ENCODE data around the gene PDIA6.
"Not testable (repeated sequence)": the region's sequence is repeated elsewhere in the genome, so short reads cannot be mapped to it uniquely, and the experiment has no call there.

Gene PDIA6

DNA sequence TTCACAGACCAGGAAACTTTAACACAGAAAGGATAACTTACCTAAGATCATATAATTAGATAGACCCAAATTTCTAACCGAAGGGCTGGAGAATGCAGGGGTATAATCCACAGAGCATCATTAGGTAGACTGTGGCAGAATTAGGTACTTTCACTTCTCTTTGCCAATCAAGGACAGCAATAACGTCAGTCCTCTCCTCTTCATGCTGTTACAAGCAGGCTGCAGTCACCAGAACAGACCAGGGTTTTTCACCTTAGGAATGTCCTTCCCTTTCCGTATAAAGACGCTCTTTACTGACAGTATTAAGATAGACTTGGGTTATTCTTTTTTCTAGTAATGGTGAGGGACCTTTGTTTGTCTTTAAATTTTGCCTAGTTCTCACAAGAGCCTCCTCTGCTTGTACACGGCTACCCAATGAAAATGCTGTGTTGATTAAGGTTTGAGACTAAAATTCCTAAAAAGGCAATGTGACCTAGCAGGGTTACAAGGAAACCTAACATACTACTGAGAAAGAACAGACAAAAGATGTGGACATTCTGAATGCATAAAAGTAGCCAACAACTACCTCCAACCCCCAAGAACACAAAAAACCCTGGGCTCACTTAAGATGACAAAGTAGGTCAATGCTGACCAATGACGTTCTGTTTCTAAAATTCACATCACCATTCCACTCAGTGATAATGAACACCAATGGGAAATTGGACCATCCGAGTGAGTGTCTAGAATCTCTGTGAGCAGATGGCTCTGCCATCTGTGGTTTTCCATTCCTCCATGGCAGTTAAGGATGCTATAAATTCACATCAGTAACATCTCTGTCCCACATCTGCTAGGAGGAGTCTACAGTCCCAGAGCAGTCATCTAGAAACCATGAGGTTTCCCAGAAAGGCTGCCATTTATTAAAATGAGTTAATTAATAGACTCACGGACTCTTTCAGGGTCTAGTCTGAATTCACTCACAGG is 2.1 kb downstream of the PDIA6 start:
- no peak for DNase-seq (ENCODE audit: low read depth)

DNA sequence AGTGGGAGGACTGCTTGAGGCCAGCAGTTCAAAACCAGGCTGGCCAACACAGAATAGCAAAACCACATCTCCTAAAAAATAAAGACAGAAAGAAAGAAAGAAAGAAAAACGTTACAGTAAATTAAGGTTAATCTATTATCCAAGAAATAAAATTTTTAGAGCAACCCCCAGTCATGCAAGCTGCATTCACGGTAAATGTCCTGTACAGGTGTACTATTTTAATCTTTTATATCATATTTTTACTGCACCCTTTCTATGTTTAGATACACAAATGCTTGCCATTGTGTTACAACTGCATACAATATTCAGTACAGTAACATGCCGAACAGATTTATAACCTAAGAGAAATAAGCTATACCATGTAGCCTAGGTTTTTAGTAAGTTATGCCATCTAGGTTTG is 6.0 kb downstream of the PDIA6 start:
- DNase-seq (ENCODE audit: low read depth) = no peak

DNA sequence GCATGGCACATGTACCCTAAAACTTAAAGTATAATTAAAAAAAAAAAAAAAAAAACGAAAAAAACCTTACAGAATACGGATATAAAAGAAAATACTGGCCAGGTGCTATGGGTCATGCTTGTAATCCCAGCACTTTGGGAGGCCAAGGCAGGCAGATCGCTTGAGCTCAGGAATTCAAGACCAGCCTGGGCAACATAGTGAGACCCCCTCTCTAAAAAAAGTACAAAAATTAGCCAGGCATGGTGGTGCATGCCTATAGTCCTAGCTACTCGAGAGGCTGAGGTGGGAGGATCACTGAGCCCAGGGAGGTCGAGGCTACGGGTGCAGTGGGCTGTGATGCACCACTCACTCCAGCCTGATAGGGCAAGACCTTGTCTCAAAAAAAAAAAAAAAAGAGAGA is 6.6 kb downstream of the PDIA6 start:
- not testable (repeated sequence) for DNase-seq (ENCODE audit: low read depth)

DNA sequence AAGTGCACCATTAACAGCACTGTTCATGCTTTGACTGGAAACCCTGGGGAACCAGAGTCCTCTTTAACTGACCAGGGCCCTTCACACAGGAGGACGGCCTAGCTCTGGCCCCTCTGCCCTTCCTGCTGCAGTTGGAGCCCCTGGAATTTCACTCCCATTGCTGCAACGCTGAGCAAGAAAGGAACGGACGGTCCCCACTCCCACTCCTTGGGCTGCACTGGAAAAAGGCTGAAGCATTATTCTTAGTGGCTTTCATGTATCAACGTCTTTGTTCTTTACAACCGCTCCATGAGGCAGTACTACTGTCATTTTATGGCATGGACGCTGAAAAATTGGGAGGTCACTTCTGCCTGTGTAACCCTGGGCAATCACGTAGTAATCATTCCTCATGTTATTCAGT is 9.9 kb downstream of the PDIA6 start:
- DNase-seq (ENCODE audit: low read depth) = no peak

DNA sequence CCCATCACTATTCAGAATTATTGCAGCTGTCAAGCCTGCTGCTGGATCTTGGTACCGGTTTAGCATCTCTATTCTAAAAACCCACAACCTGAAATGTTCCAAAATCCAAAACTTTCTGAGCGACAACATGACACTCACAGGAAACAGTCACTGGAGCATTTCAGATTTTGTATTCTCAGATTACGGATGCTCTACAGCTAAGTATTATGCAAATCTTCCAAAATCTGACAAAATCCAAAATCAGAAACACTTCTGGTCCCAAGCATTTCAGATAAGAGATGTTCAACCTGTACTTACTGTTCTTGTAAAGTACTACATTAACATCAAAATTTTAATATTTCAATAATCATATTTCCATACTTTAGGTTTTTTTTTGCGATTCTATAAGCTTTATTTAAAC is 12.4 kb downstream of the PDIA6 start:
- DNase-seq (ENCODE audit: low read depth) = no peak

DNA sequence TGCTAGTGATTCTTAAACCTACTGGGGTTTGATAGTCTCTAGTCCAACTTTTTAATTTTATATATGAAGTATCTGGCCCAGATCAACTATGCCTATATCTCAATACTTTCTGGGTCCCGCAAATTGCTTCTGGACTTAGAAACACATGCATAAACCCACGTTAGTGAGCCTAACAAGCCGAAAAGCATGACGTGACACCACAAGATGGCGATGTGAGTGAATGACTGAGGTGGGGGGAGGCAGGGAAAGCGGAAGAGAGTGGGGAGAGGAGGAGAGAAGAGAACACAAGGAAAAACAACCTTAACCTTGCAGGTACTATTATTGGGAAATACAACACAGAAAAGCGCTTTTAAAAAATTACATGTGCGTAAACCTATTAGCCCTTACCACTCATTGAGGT is 13.8 kb downstream of the PDIA6 start:
- no peak for DNase-seq (ENCODE audit: low read depth)

DNA sequence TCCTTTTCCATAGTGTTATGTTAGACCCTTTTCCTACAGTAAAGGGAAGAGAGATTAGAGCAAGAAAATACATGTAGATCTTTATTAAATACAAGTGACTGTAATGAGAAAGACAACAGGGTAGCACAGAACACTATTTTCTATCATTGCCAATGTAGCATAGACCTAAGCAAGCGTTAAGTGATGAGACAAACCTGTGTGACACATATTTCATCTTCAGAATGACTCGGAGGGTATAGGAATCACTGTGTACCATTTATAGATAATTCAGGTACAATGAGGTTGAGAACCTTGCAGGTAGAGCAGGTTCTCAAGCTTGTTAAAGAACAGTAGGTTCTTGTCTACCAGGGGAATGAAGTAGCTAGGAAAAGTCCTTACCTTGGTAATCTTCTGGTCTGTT is 15.9 kb downstream of the PDIA6 start:
- no peak for DNase-seq (ENCODE audit: low read depth)

DNA sequence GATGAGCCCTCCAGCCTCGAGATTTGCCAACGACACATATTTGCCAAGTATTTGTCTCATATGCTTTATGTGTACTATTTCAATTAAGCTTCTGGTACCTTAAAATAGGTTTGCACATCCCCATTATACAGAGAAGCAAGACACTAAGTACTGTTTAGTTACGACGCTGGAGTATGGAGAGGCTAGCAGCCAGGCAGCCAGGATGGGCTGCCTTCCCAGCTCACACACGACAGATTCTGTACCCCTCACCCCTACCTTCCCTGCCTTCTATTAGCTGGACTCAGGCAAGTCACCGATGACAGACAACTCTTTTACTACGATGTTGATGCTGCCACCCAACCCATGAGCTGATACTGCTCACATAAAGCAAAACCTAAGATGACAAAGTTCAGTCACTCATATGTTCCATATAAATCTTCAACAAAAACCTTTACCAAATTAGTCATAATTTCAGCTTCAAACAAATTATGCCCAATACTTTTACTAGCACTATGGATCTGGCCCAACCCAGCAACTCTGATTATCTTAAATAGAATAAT is 17.0 kb downstream of the PDIA6 start:
- no peak for DNase-seq (ENCODE audit: low read depth)

DNA sequence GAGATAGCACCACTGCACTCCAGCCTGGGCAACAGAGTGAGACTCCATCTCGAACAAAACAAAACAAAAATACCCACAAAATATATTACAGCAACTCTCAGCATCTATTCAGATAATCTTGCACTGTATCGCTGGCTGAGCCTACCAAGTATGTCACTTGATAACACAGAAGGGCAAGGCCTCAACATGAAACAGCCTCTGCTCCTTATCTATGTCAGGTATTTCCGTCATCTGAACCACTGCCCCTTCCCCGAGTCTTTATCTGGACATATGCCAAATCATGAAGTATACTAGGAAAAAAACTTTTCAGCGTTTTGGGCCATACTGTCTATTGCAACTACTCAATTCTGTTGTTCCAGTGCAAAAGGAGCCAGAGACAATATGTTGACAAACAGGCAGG is 17.7 kb downstream of the PDIA6 start:
- no peak for DNase-seq (ENCODE audit: low read depth)

DNA sequence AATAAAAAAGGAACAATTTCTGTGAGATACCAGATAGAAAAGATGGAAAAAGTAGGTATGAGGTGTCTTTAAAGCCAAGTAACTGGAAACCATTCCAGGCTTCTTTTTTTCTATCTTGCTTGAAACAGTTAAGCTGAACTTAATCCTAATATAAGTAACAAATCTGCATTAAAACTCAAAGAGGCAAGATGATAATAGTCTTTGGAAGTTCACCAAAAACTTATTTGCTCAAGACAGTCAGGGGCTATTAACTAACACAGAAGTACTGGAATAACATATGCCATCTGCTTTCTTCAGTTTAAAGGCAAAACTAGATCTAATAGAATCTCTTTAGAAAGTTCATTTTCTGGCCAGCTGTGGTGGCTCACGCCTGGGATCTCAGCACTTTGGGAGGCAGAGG is 18.8 kb downstream of the PDIA6 start:
- DNase-seq (ENCODE audit: low read depth) = no peak

DNA sequence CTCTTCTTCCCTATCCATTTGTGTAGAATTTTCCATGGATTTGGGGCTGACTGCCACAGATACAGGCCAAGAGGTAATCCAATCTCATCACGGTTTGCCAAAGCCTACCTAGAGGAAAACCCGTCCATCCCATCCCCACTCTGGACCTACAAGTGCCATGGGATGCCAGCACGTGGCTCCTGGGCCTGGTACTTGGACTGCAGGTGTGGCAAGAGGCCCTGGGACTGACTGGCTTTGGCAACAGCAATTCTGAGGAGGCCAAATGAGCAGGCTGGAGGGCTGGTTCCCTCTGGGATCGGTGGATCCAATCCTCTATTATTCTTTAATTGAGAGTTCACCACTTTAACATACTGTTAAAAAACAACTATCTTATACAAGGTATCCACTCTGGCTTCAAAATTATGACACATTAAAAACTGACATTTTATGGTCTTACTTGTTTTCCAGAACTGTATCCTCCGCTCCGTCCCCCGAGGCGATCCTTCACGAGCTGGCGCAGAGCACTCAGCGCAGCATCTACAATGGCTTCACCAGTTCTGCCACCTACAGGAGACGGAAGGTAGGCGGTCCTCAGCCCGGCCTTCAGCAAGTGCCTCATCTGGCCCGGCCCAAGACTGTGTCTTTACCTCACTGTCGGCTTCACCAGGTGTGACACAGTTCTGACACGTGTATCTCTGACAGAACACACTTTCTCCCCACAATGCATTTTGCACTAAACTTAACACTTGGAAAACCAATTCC is 19.8 kb downstream of the PDIA6 start:
- no peak for DNase-seq (ENCODE audit: low read depth)

DNA sequence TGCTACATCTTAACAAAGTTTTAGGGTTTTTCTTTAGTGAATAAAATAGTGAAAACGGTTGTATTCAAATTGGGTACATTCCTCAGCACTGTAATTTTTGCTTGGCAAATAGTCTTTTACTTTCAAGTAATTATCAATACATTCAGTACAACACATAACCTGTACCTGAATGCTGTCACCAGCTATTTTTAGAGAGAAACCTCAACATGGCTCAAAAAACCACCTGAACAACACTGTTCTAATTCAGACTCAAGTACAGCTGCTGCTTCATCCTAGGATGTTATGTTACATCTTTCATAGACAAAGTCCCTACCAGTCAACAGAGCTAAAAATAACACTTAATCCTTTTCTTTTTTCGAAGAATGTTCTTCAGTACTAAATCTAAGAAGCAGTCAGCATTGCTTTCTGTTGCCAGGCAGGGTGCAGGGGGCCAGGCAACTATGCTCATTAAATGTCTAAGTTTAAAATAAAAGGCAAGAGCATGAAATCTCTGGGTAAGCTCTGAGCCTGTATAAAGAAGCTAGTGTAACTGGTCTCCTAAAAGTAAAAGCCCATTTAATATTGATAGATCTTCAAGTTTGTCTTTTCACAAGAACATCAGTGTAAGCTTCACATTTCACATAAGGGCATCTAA is 20.5 kb downstream of the PDIA6 start:
- no peak for DNase-seq (ENCODE audit: low read depth)

DNA sequence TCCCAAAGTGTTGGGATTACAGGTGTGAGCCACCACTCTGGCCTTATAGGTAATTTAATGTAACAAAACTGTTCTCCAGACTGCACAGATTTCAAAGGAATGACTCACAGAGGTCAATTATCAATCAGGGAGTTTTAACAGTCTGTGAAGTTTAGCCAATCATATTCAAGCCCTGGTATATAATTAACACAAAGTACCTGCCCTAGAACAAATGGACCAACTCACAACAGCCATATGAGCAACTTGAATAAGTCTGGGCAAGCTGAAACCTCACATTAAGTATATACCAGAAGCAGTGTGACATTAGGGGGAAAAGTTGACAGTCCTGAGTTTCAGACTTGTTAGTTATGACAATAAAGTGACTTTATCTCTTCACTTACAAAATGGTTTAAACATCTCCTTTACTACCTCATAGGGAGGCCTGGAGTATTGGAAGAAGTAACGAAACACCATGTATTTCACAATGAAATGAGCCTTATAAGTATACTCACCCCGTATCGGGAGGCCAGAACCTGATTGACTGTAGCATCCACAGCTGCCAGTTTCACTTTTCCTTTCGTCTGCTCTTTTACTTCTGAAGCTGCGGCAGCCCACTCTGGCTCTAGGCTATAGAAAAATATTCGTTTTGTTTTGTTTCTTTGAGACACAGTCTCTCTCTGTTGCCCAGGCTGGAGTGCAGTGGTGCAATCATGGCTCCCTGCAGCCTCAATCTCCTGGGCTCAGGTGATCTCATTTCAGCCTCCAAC is 22.2 kb downstream of the PDIA6 start:
- DNase-seq (ENCODE audit: low read depth) = no peak

DNA sequence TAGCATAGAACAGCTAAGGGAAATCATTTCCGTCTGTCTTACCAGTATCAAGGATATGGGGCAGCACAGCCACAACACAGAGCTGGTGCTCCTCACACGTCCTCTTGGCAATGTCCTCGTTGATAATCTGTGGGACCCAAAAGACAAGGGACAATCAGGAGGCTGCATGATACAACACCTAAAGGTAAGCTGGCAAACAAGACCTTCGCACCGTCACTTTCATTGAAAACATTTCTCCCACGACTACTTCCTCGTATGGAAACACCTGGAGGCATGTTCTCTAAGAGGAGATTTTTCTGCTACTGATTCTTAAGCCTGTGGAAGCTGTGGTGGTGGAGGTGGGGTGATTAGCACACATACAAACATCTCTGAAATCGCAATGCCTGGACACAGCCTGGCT is 23.7 kb downstream of the PDIA6 start:
- no peak for DNase-seq (ENCODE audit: low read depth)

DNA sequence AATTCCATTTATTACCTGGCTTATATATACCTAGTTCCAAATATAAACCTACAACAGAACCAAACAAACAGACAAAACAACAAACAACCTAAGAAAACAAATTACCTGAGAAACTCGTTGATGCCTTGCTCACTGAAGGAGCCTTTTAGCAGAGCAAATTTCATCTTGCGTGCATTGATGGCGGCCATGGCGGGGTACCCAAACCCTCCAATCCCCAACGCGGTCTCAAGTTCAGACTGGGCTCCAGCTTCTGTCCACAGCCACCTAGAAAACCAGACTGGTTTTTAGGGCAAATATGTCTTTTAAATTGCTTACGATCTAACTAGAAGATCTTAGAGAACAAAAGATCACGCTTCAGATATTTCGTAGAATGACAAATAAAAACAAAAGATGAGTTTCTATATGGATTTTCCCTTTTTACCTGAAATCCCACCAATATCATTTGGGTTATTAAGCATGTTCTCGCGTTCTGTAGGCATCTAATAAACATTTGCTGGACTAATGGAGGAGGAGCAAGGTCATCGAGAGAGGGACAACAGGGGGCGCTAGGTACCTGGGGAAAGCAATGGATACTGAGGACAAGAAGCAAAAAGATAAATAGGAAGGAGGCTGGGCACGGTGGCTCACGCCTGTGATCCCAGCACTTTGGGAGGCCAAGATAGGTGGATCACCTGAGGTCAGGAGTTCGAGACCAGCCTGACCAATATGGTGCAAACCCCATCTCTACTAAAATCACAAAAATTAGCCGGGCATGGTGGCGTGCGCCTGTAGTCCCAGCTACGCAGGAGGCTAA is 25.2 kb downstream of the PDIA6 start:
- no peak for DNase-seq (ENCODE audit: low read depth)

DNA sequence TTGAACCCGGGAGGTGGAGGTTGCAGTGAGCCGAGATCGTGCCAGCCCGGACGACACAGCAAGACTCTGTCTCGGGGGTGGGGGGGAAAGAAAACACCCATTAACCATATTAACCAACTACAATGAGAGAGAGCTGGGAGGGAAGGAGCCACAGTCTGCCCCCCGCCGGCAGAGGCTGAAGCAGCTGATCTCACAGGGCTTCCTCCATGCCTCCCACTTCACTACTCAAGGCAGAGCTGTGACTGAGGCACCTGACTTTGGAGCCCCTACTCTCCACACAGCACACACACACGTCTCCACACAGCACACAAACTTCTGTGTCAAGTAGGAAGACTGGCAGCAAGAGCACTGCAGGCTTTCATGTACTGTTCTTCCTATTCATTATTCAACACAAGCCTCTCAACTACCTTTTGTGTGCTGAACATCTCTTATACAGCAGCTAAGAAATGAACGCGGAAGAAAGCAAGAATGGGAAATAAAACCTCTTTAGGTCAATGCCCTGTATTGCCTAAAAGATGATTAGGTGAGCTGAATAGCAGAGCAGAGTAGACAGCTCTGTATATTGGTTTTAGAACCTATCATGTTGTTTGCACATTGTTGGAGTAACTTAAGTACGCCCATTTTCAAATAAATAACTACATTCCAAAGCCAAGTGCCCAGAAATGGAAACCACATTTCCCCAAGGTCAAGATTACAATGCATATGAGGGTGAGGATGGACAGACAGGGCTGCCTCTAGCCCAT is 26.2 kb downstream of the PDIA6 start:
- no peak for DNase-seq (ENCODE audit: low read depth)

DNA sequence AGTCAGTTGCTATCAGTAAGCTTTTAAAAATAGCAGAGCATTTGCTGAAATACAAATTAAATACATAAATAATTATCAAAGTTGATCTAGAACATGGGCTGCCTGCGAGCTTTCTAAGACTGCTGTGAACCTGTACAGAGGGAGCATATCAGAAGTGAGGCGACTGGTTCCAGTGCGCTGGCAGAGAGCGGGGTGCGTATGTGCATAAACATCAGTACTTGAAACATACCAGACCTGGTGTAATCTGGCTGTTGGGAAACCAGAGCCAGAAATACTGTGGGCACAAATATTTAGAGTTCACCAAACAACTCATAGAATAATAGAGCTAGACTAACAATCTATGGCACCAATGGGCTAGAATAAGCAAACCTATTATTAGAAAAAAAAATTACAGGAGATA is 27.3 kb downstream of the PDIA6 start:
- DNase-seq (ENCODE audit: low read depth) = no peak

DNA sequence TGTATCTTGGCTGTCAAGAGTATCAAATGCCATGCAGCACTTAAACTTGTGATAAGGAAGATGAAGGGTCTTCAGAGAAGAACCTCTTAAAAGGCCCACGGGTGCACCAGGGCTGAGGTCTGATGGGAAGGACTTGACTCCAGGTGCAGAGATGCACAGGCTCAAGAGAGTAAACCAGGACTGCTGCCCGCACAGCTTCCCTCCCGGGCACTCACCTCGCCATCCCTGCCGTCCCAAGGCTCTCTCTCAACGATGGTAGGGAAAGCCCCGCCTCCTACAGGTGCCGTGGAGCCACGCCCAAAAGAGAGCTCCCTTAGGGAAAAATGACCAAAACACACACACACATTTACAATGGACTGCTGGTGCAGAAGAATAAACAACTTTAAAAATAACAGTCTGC is 27.9 kb downstream of the PDIA6 start:
- no peak for DNase-seq (ENCODE audit: low read depth)

DNA sequence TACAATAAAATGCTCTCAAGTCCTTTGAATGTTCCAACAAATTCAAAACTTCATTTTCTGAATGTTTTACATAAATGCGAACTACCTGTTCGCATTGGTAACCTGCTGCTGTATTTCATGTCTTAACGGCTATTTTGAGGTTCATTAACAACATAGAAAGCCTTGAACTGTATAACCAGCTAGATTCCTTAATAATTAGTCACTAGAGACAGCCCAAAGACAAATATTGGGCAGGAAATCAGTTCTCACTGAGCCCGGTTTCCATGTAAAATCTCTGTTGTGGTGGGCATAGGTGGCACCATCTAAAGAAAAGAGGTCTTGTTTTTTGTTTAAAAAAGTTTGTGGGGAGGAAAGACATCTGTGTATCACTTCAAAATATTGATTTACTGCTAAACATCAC is 29.2 kb downstream of the PDIA6 start:
- DNase-seq (ENCODE audit: low read depth) = no peak

DNA sequence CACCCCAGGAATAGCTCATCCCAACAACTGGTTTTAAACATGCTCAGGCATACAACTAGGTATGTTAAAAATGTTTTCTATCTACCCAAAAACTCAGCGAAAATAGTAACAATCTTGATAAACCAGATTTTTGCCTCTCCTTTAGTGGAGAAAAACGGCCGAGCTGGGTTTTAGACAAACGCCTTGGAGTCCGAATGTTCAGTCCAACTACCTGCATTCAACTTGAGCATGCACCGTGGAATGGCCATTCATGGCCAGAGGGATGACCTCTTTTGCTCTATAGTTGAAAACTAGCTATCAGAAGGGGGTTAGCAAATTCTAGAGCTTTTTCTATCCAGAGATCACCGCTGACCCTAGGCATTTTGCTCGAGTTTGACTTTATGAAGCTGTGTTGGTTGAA is 30.8 kb downstream of the PDIA6 start:
- no peak for DNase-seq (ENCODE audit: low read depth)
